SK-N-SH treated with all-trans-retinoic acid at 6 μM for 48 hours (cell line): ENCODE results near the gene ATP6AP1.

Source experiments
- ATAC-seq: fragments of 200-7000 bp; cut with Tn5 transposase; 3 replicates; pipeline ENCODE4 v1.9.1; 2020; ENCODE audit warnings: mild to moderate bottlenecking, moderate library complexity
- ARNTL ChIP-seq: fragments of 450-650 bp; formaldehyde crosslinking; IDR thresholded peaks from 2 replicates; pipeline ENCODE4 v1.5.0; 2020; ENCODE audit warnings: low read depth, mild to moderate bottlenecking, moderate library complexity, borderline replicate concordance
- BACH2 ChIP-seq: fragments of 250-450 bp; sonication (Bioruptor Pico); IDR thresholded peaks from 2 replicates; pipeline ENCODE4 v1.9.0; 2021; ENCODE audit warnings: mild to moderate bottlenecking, borderline replicate concordance
- CSDC2 ChIP-seq: fragments of 250-450 bp; sonication (Bioruptor Pico); IDR thresholded peaks from 2 replicates; pipeline ENCODE4 v1.5.0; 2020; ENCODE audit warnings: mild to moderate bottlenecking, moderate library complexity
- CSRNP3 ChIP-seq: fragments of 250-450 bp; sonication (Bioruptor Pico); IDR thresholded peaks from 2 replicates; pipeline ENCODE4 v1.5.1; 2021; ENCODE audit warnings: mild to moderate bottlenecking, moderate library complexity
- ESRRG ChIP-seq: fragments of 250-450 bp; sonication (Bioruptor Pico); IDR thresholded peaks from 2 replicates; pipeline ENCODE4 v1.6.1; 2021; ENCODE audit warnings: mild to moderate bottlenecking
- GLIS3 ChIP-seq: fragments of 250-450 bp; sonication (Bioruptor Pico); IDR thresholded peaks from 2 replicates; pipeline ENCODE4 v1.5.0; 2020; ENCODE audit warnings: mild to moderate bottlenecking, moderate library complexity
- OSR1 ChIP-seq: fragments of 250-450 bp; sonication (Bioruptor Pico); IDR thresholded peaks from 2 replicates; pipeline ENCODE4 v1.8.0; 2022; ENCODE audit warnings: moderate library complexity, mild to moderate bottlenecking, inconsistent platforms
- PPARA ChIP-seq: fragments of 250-450 bp; sonication (Bioruptor Pico); IDR thresholded peaks from 2 replicates; pipeline ENCODE4 v1.5.0; 2020; ENCODE audit warnings: mild to moderate bottlenecking, borderline replicate concordance
- RARB ChIP-seq: fragments of 250-450 bp; sonication (Bioruptor Pico); IDR thresholded peaks from 2 replicates; pipeline ENCODE4 v1.8.0; 2021; ENCODE audit warnings: mild to moderate bottlenecking, moderate library complexity
- SNAI2 ChIP-seq: fragments of 250-450 bp; sonication (Bioruptor Pico); IDR thresholded peaks from 2 replicates; pipeline ENCODE4 v1.5.0; 2020; ENCODE audit warnings: mild to moderate bottlenecking, moderate library complexity
- TCF4 ChIP-seq: fragments of 250-450 bp; sonication (Bioruptor Pico); IDR thresholded peaks from 2 replicates; pipeline ENCODE4 v1.8.0; 2021; ENCODE audit warnings: mild to moderate bottlenecking, moderate library complexity, borderline replicate concordance
- TOX ChIP-seq: fragments of 250-450 bp; sonication (Bioruptor Pico); IDR thresholded peaks from 2 replicates; pipeline ENCODE4 v1.8.0; 2021; ENCODE audit warnings: mild to moderate bottlenecking, moderate library complexity, borderline replicate concordance
- ZC3H10 ChIP-seq: fragments of 250-450 bp; sonication (Bioruptor Pico); IDR thresholded peaks from 2 replicates; pipeline ENCODE4 v1.5.1; 2021; ENCODE audit warnings: mild to moderate bottlenecking, moderate library complexity
- ZFP3 ChIP-seq: fragments of 250-450 bp; sonication (Bioruptor Pico); IDR thresholded peaks from 2 replicates; pipeline ENCODE4 v1.5.0; 2020; ENCODE audit warnings: mild to moderate bottlenecking, moderate library complexity
- ZFP30 ChIP-seq: fragments of 450-650 bp; formaldehyde crosslinking; IDR thresholded peaks from 2 replicates; pipeline ENCODE4 v1.5.0; 2022; ENCODE audit warnings: mild to moderate bottlenecking, moderate library complexity
- ZNF70 ChIP-seq: fragments of 450-650 bp; formaldehyde crosslinking; IDR thresholded peaks from 2 replicates; pipeline ENCODE4 v1.5.0; 2020; ENCODE audit warnings: mild to moderate bottlenecking, moderate library complexity
- ZNF8 ChIP-seq: fragments of 450-650 bp; formaldehyde crosslinking; IDR thresholded peaks from 2 replicates; pipeline ENCODE4 v1.5.0; 2020; ENCODE audit warnings: mild to moderate bottlenecking, moderate library complexity
- TF ChIP-seq, protein P1 (sequence below): fragments of 250-450 bp; sonication (Bioruptor Pico); IDR thresholded peaks from 2 replicates; pipeline ENCODE4 v1.5.0; 2020; ENCODE audit warnings: mild to moderate bottlenecking, moderate library complexity
- TF ChIP-seq, protein P2 (sequence below): fragments of 250-450 bp; sonication (Bioruptor Pico); IDR thresholded peaks from 2 replicates; pipeline ENCODE4 v1.5.1; 2020; ENCODE audit warnings: low read depth, mild to moderate bottlenecking, moderate library complexity
- TF ChIP-seq, protein P3 (sequence below): fragments of 250-450 bp; sonication (Bioruptor Pico); IDR thresholded peaks from 2 replicates; pipeline ENCODE4 v1.8.0; 2020; ENCODE audit warnings: mild to moderate bottlenecking, moderate library complexity, borderline replicate concordance

Gene ATP6AP1

GRCh38 chrX:154402622-154403127 lies 25.8 kb upstream of the ATP6AP1 start:
- ATAC-seq, result peak; percentile 29

GRCh38 chrX:154403192-154403591 lies 25.3 kb upstream of the ATP6AP1 start:
- no peak; the same call in none of the 3 replicates for ATAC-seq
- no peak for TF ChIP-seq PPARA (CRISPR knock-in tag)
- no peak for TF ChIP-seq ZNF8 (CRISPR knock-in tag)
- no peak for TF ChIP-seq ZC3H10 (CRISPR knock-in tag)
- TF ChIP-seq ZFP30 (CRISPR knock-in tag), result no peak
- no peak for TF ChIP-seq GLIS3 (CRISPR knock-in tag)

More at GRCh38 chrX:154402622-154403127, 25.8 kb upstream of the ATP6AP1 start:
- TF ChIP-seq ZFP30 (CRISPR knock-in tag) (no peak), OSR1 (CRISPR knock-in tag) (no peak), RARB (CRISPR knock-in tag) (no peak), ZNF8 (CRISPR knock-in tag) (no peak), PPARA (CRISPR knock-in tag) (no peak)
- TF ChIP-seq, protein P1, sequence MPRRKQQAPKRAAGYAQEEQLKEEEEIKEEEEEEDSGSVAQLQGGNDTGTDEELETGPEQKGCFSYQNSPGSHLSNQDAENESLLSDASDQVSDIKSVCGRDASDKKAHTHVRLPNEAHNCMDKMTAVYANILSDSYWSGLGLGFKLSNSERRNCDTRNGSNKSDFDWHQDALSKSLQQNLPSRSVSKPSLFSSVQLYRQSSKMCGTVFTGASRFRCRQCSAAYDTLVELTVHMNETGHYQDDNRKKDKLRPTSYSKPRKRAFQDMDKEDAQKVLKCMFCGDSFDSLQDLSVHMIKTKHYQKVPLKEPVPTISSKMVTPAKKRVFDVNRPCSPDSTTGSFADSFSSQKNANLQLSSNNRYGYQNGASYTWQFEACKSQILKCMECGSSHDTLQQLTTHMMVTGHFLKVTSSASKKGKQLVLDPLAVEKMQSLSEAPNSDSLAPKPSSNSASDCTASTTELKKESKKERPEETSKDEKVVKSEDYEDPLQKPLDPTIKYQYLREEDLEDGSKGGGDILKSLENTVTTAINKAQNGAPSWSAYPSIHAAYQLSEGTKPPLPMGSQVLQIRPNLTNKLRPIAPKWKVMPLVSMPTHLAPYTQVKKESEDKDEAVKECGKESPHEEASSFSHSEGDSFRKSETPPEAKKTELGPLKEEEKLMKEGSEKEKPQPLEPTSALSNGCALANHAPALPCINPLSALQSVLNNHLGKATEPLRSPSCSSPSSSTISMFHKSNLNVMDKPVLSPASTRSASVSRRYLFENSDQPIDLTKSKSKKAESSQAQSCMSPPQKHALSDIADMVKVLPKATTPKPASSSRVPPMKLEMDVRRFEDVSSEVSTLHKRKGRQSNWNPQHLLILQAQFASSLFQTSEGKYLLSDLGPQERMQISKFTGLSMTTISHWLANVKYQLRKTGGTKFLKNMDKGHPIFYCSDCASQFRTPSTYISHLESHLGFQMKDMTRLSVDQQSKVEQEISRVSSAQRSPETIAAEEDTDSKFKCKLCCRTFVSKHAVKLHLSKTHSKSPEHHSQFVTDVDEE (CRISPR knock-in tag), result no peak

- no peak for TF ChIP-seq ZFP3
- ATAC-seq, result no peak
Observed at GRCh38 chrX:154403858-154404257, 24.6 kb upstream of the ATP6AP1 start.

DNA sequence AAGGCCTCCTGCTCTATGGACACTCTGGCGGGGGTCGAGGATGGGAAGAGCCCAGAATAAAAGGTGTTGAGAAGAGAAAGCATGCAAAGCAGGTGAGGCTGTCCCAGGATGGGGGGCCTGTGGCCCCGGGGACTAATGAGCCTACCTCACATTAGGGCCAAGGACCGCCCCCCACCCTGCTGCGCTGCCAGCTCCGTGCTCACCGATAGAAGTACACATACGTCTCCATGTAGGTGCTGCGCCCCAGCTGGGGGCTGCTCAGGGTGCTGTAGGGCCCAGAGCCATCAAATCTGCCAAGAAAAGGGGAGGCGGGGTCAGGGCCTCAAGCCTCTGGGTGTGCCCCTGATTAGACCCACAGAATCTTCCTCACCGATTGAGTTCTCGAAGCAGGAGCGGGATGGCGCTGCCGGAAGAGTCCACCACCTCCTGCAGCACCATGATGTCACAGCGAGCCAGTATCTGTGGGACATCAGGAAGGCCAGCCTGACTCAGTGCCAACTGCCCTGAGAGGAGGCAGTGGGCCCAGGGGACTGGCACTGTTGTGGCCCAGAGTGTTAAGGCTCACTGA lies 23.8 kb upstream of the ATP6AP1 start:
- TF ChIP-seq, protein P2, sequence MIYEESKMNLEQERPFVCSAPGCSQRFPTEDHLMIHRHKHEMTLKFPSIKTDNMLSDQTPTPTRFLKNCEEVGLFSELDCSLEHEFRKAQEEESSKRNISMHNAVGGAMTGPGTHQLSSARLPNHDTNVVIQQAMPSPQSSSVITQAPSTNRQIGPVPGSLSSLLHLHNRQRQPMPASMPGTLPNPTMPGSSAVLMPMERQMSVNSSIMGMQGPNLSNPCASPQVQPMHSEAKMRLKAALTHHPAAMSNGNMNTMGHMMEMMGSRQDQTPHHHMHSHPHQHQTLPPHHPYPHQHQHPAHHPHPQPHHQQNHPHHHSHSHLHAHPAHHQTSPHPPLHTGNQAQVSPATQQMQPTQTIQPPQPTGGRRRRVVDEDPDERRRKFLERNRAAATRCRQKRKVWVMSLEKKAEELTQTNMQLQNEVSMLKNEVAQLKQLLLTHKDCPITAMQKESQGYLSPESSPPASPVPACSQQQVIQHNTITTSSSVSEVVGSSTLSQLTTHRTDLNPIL (CRISPR knock-in tag), result no peak
- TF ChIP-seq ESRRG (CRISPR knock-in tag) (no peak), PPARA (CRISPR knock-in tag) (no peak), ZFP30 (CRISPR knock-in tag) (no peak), TOX (CRISPR knock-in tag) (no peak), SNAI2 (CRISPR knock-in tag) (no peak), ARNTL (CRISPR knock-in tag) (no peak), ZFP3 (no peak), ZNF70 (CRISPR knock-in tag) (no peak), BACH2 (CRISPR knock-in tag) (no peak), GLIS3 (CRISPR knock-in tag) (no peak), TCF4 (no peak), CSDC2 (no peak), CSRNP3 (CRISPR knock-in tag) (no peak)
- TF ChIP-seq, protein P3, sequence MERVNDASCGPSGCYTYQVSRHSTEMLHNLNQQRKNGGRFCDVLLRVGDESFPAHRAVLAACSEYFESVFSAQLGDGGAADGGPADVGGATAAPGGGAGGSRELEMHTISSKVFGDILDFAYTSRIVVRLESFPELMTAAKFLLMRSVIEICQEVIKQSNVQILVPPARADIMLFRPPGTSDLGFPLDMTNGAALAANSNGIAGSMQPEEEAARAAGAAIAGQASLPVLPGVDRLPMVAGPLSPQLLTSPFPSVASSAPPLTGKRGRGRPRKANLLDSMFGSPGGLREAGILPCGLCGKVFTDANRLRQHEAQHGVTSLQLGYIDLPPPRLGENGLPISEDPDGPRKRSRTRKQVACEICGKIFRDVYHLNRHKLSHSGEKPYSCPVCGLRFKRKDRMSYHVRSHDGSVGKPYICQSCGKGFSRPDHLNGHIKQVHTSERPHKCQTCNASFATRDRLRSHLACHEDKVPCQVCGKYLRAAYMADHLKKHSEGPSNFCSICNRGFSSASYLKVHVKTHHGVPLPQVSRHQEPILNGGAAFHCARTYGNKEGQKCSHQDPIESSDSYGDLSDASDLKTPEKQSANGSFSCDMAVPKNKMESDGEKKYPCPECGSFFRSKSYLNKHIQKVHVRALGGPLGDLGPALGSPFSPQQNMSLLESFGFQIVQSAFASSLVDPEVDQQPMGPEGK, result no peak
- TF ChIP-seq, protein P1 (CRISPR knock-in tag), result no peak
- no peak for ATAC-seq
